Parietal lobe (tissue), 1 donor: ENCODE results near the gene CEP170B. TPM values are rescaled to one million over a fixed set of nuclear protein-coding genes. Genes with fewer than 3 reads are reported as not detected.

ENCODE experiments used
- total RNA-seq: library from RNA; depleted of rRNA; stranded (reverse); fragments of >200 nt; gene quantifications from one replicate; pipeline ENCODE4 v1.2.3, GENCODE V29; 2014

Gene CEP170B
- 26.0 TPM for total RNA-seq

GRCh38 chr14:104865081-104865630, at the start of gene CEP170B:
Gene CEP170B, plus strand, starts transcription at chr14:104865268. Its CDS starts 3,183 bp downstream, at chr14:104868451.

GRCh38 chr14:104924421-104925213, 59.5 kb downstream of the CEP170B start, which contains the start of gene PLD4:
Gene PLD4, plus strand, starts transcription at chr14:104924879. Its CDS starts 2,262 bp downstream, at chr14:104927141.

Other genes with a start within 250 kb of the CEP170B start
- 14.4 TPM for gene INF2, start 175.7 kb upstream of the CEP170B start, total RNA-seq
- gene ADSS1, start 141.0 kb upstream of the CEP170B start, total RNA-seq: 0.94 TPM
- 26.0 TPM for gene SIVA1, start 112.1 kb upstream of the CEP170B start, total RNA-seq
- gene AKT1, start 69.5 kb upstream of the CEP170B start, total RNA-seq: 127 TPM
- 0.63 TPM for gene ZBTB42, start 64.2 kb upstream of the CEP170B start, total RNA-seq
- gene PLD4, start 59.6 kb downstream of the CEP170B start, total RNA-seq: 2.5 TPM
- 31.6 TPM for gene AHNAK2, start 113.1 kb downstream of the CEP170B start, total RNA-seq
- gene CLBA1, start 120.5 kb downstream of the CEP170B start, total RNA-seq: 12.5 TPM
- 12.5 TPM for gene CDCA4, start 155.8 kb downstream of the CEP170B start, total RNA-seq
- 0.94 TPM for gene GPR132, start 200.2 kb downstream of the CEP170B start, total RNA-seq